Hematopoietic multipotent progenitor cell treated with erythropoietin and hydrocortisone succinate and interleukin-3 and kit ligand, for 17 days (in vitro differentiated cells): ENCODE measurements around the gene DPH2.
A peak's percentile ranks its signal among the peaks of the same experiment; 100 is the strongest.

Experiments used
- DNase-seq: peaks from one replicate; pipeline ENCODE4 v3.0.0-alpha.2; 2015; ENCODE audit warnings: low spot score

Gene DPH2

DNA sequence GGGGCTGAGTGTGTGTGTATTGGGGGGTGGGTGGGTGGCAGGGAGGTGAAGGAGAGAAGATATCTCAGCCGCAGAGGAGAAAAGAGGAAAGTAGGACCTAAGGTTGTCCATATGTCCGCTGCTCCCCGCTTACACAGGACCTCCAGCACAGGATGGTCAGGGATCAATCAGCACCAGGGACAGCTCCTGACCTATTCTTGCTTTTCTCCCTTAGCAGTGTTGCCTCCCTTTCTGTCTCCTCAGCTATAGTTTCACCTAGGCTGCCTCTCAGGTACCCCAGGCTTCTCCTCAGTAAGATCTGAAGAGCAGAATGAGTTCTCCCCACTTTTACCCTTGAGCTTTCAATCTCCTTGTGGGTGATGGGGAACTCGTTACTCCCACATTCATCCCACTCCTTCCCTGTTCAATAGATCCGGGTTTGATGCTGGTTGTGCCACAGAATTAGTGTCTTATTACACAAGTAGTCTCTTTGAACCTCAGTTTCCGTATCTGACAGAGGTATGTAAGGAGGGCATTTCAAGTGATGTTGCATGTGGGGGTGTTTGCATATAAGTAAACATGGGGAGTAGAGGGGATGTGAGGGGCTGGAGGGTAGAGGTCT, 1.4 kb upstream of the DPH2 start:
- DNase-seq, result no peak

GRCh38 chr1:43969416-43969745, 429 bp upstream of the DPH2 start:
- DNase-seq, result no peak

GRCh38 chr1:43970502-43970901, 692 bp downstream of the DPH2 start:
- no peak for DNase-seq

DNA sequence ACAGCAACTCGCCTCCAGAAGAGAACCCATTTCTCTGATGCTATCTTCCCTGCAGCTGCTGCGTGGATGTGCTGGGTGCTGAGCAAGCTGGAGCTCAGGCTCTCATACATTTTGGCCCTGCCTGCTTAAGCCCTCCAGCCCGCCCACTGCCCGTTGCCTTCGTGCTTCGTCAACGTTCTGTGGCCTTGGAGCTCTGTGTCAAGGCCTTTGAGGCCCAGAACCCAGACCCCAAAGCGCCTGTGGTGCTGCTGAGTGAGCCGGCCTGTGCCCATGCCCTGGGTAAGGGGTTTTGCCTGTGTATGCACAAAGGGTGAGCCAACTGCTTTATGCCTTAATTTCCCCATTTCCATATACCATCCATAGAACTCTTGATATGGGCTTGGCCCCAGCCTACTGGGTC, 1.1 kb downstream of the DPH2 start:
- DNase-seq, result no peak

DNA sequence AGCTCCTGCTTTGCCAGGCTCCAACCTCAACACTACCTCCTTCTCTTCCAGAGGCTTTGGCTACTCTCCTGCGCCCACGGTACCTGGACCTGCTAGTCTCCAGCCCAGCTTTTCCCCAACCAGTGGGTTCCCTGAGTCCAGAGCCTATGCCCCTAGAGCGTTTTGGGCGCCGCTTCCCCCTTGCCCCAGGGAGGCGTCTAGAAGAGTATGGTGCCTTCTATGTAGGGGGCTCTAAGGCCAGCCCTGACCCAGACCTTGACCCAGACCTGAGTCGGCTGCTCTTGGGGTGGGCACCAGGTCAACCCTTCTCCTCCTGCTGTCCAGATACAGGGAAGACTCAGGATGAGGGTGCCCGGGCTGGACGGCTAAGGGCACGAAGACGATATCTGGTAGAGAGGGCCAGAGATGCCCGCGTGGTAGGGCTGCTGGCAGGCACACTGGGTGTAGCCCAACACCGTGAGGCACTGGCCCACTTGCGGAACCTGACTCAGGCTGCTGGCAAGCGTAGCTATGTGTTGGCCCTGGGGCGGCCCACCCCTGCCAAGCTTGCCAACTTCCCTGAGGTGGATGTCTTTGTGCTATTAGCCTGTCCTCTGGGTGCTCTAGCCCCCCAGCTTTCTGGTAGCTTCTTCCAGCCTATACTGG, 1.6 kb downstream of the DPH2 start:
- no peak for DNase-seq

- no peak for DNase-seq
Measured at GRCh38 chr1:43973981-43974442, 4.2 kb downstream of the DPH2 start.

DNA sequence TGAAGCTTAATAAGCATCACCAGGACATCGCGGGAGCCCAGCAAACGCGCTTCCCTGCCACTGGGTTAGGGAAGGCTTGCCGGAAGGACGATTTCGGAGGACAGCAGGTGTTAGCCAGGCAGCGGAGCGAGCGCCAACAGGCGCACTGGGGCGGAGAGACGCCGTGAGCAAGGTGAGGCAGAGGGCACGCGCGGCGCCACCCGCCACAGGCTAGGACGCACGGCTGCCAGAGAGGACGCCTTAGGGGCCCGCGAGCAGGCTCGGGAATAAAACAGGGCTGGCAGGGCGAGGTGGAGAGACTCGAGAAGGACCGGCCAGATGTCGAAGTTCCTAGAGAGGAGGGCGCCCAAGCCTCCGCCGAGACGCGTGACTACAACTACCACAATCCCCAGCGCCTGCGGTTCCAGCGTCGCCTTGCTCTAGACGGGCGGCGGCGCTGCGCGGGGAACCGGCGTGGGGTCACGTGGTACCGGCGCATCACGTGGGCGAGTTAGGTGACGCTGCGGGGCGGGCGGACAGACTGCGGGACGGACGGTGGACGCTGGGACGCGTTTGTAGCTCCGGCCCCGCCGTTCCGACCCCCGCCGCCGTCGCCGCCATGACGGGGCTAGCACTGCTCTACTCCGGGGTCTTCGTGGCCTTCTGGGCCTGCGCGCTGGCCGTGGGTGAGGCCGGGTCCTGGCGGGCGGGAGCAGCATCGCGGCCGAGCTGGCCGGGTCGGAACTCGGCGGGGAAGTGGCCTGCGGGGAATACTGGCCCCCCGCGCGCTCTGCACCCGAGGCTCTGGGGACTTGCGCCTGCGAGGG, 4.8 kb downstream of the DPH2 start, which contains the start of gene ATP6V0B:
Gene ATP6V0B, plus strand, starts transcription at position 518 of the 806 bp plus-strand sequence. Its CDS starts 81 bp downstream, at position 599.
- DNase-seq, result peak; percentile 96

GRCh38 chr1:43975249-43975961, 5.6 kb downstream of the DPH2 start:
- DNase-seq, result peak; percentile 44

DNA sequence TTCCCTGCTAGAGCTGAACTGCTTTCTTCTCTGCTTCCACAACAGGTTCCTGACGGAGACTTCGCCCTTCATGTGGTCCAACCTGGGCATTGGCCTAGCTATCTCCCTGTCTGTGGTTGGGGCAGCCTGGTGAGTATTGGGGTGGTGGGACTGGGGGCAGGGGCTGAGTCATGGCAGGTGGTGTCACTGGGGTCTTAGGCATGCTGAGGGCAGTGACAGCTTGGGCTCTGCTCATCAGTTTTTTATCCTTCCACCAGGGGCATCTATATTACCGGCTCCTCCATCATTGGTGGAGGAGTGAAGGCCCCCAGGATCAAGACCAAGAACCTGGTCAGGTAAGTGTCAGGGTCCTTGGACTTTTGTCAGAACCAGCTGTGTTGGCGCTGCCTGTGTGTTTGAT, 6.2 kb downstream of the DPH2 start:
- no peak for DNase-seq

DNA sequence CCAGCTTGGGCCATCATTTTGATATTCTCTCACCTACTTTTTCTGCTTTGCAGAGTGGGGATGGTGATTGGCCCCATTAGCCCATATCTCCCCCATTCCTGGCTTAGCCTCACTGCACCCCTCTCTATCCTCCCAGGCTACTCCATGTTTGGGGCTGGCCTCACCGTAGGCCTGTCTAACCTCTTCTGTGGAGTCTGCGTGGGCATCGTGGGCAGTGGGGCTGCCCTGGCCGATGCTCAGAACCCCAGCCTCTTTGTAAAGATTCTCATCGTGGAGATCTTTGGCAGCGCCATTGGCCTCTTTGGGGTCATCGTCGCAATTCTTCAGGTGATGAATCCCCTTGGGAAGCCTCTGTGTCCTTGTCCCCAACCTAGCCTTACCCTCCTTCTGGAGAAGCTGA, 7.1 kb downstream of the DPH2 start:
- DNase-seq, result no peak

DNA sequence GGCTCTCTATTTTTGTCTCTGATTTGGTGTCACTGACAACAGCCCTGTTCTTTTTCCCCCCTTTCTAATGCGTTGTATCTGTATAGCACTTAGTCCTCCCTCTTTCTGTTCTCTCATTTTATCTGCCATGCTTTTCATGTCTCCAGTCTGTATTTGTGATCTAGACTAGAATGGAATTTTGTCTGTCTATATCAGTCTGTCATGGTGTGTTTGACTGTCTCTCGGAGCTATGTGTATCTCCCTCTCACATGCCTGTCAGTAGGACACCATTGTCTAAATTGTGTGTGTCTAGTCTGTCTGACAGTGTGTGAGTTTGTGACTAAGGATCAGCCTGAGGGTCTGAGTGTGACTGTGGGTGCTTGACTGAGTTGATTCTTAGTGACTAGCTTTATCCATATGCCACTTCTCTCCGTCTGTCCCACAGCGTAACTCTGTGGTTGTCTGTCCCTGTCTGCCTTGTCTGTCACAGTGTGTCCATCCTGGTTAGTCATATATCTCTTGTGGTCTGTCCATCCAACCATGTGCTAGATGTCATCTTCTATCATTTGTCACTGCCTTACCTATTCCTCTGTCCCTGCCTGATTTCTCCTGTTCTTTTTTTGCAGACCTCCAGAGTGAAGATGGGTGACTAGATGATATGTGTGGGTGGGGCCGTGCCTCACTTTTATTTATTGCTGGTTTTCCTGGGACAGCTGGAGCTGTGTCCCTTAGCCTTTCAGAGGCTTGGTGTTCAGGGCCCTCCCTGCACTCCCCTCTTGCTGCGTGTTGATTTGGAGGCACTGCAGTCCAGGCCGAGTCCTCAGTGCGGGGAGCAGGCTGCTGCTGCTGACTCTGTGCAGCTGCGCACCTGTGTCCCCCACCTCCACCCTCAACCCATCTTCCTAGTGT, 7.8 kb downstream of the DPH2 start:
- no peak for DNase-seq

DNA sequence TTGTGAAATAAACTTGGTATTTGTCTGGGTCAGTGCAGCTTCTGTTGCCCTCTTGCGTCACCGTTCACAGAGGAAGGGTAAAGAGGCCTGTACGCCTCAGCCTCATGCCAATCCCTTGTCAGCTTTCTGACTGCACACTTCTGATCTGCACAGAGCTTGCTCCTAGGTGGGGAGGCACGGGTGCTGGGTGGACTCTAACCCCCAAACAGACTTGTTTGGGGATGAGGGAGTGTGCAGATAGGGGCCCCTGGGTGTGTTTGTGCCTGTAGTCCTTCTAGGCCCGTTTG, 8.4 kb downstream of the DPH2 start:
- DNase-seq, result no peak

- DNase-seq, result peak; percentile 29
Measured at GRCh38 chr1:43978551-43979260, 8.9 kb downstream of the DPH2 start, which contains the start of gene B4GALT2. B4GALT2 (plus strand) TSS chr1:43979210; CDS start chr1:43981161, 1,951 bp downstream.

GRCh38 chr1:43979261-43979527, 9.4 kb downstream of the DPH2 start:
- no peak for DNase-seq

- DNase-seq, result peak; percentile 27
Measured at GRCh38 chr1:43979528-43980254, 9.9 kb downstream of the DPH2 start.

GRCh38 chr1:43980255-43981134, 10.7 kb downstream of the DPH2 start:
- DNase-seq, result no peak

GRCh38 chr1:43981135-43981491, 11.3 kb downstream of the DPH2 start:
- no peak for DNase-seq

GRCh38 chr1:43981636-43982035, 11.8 kb downstream of the DPH2 start:
- DNase-seq, result no peak

- DNase-seq, result no peak
Measured at GRCh38 chr1:43982241-43982640, 12.4 kb downstream of the DPH2 start.

DNA sequence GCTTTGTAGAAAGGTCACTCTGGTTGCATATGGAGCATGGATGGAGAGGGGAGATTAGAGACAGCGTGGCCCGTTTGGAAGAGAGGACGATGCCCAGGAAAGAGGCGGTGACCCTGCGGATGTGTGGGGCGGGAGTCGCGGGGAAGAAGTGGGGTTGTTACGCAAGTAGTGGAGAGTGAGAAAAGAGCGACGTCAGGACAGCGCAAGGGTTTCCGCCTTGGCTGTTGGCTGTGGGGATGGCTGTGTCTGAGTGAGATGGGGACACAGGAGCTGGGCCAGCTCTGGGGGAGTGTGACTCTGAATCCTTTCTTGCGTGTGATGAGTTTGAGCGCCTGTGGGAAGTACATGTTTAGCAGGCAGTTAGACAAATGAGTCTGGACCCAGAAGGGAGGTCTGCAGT, 13.0 kb downstream of the DPH2 start:
- DNase-seq, result no peak
